GM12891 (cell line): ENCODE results near the gene BICC1.

ENCODE experiments used
- PAX5 ChIP-seq: IDR thresholded peaks from 2 replicates; pipeline ENCODE4 v1.6.1; 2011; ENCODE audit warnings: low read length, moderate library complexity, mild to moderate bottlenecking; ENCODE audit not compliant: insufficient read depth, severe bottlenecking
- POLR2A ChIP-seq: IDR thresholded peaks from 2 replicates; pipeline ENCODE4 v1.6.1; 2011; ENCODE audit warnings: low read depth, low read length, control low read depth
- POLR2AphosphoS5 ChIP-seq: IDR thresholded peaks from 2 replicates; pipeline ENCODE4 v1.6.1; 2011; ENCODE audit warnings: low read depth, low read length, control low read depth
- SPI1 ChIP-seq: IDR thresholded peaks from 2 replicates; pipeline ENCODE4 v1.6.1; 2011; ENCODE audit warnings: low read depth, low read length, control low read depth
- TAF1 ChIP-seq: IDR thresholded peaks from 2 replicates; pipeline ENCODE4 v1.6.1; 2011; ENCODE audit warnings: low read depth, low read length, control low read depth

- no peak for TF ChIP-seq POLR2AphosphoS5
- TF ChIP-seq TAF1: no peak
- TF ChIP-seq POLR2A: no peak
- TF ChIP-seq SPI1: no peak
- no peak for TF ChIP-seq PAX5
Measured at GRCh38 chr10:58556516-58557165, 44.0 kb downstream of the BICC1 start.
